Neural cell (in vitro differentiated cells): ENCODE data around the gene CST8.

Experiments used
- CTCF ChIP-seq: fragments of 450-650 bp; IDR thresholded peaks from 2 replicates; pipeline ENCODE4 v1.5.1; 2014; ENCODE audit warnings: antibody characterized with exemption, mild to moderate bottlenecking, moderate library complexity; ENCODE audit not compliant: poor library complexity, severe bottlenecking
- EZH2 ChIP-seq: fragments of 200-600, 300-800 bp; shearing (Covaris generic), sonication (generic); IDR thresholded peaks from 2 replicates; pipeline ENCODE4 v1.6.1; 2014; ENCODE audit warnings: antibody characterized with exemption, low read length, borderline replicate concordance, mild to moderate bottlenecking; ENCODE audit not compliant: insufficient read depth, poor library complexity, severe bottlenecking
- TAF1 ChIP-seq: IDR thresholded peaks from 2 replicates; pipeline ENCODE4 v1.6.1; 2012; ENCODE audit warnings: low read depth

GRCh38 chr20:23524146-23524545 lies 33.2 kb downstream of the CST8 start:
- no peak for TF ChIP-seq CTCF
- no peak for TF ChIP-seq TAF1
- TF ChIP-seq EZH2 = no peak
